ENCODE data around the gene EPS15. TPM values are rescaled to one million over a fixed set of nuclear protein-coding genes. Genes with fewer than 3 reads are reported as not detected.
A peak's percentile ranks its signal among the peaks of the same experiment; 100 is the strongest.
"Not testable (repeated sequence)": the region's sequence is repeated elsewhere in the genome, so short reads cannot be mapped to it uniquely, and the experiment has no call there.

The EPS15 gene
- total and polyA plus RNA-seq, 12 donors = 12.4 to 81.4 (median 63.0) TPM

- Histone ChIP-seq H3K4me3 (no peak overlapping the region), H3K36me3 (no peaks in the 10 kb centered on the region), H3K27me3 (no peaks in the 10 kb centered on the region), H3K27ac (no peak overlapping the region), H3K9me3 (no peaks in the 10 kb centered on the region), H3K4me1 (peaks cover 0 to 57% (median 24%) of the 10 kb centered on the region in 9 donors)
- ATAC-seq (no peak), DNase-seq (no peak)
- TF ChIP-seq CTCF (IDR thresholded peaks at IDR 0.05) = no peak
- intact Hi-C loops (cut with DNase I) = loop anchor here in 2 of 10 donors (5.0 kb wide), 1 partner anchor 201 kb away; no protein-coding TSS in a partner anchor
- 86 to 96% methylated on average over 3 of the region's 3 CpGs for WGBS, 2 donors
Observed at GRCh38 chr1:51566260-51566659, 47.2 kb upstream of the EPS15 start.

GRCh38 chr1:51565009-51565408 is 45.9 kb upstream of the EPS15 start:
- intact Hi-C loops (cut with DNase I) = loop anchor here in 2 of 10 donors (5.0 kb wide), 1 partner anchor 202 kb away; no protein-coding TSS in a partner anchor
- Histone ChIP-seq H3K9me3 (no peaks in the 10 kb centered on the region), H3K4me1 (peaks cover 0 to 60% (median 20%) of the 10 kb centered on the region in 9 donors), H3K4me3 (no peak overlapping the region), H3K36me3 (no peaks in the 10 kb centered on the region), H3K27me3 (no peaks in the 10 kb centered on the region), H3K27ac (no peak overlapping the region)
- WGBS, 2 donors = 83 to 91% methylated on average over 2 of the region's 2 CpGs
- ATAC-seq (no peak), DNase-seq (no peak)
- TF ChIP-seq CTCF (IDR thresholded peaks at IDR 0.05) = no peak

- Histone ChIP-seq H3K4me3 (no peak overlapping the region), H3K27me3 (no peaks in the 10 kb centered on the region), H3K27ac (peak overlapping the region in 1 of 10 donors; percentile 5), H3K36me3 (no peaks in the 10 kb centered on the region), H3K9me3 (no peaks in the 10 kb centered on the region), H3K4me1 (peaks cover 0 to 52% (median 12%) of the 10 kb centered on the region in 9 donors)
- TF ChIP-seq CTCF (IDR thresholded peaks at IDR 0.05) = no peak
- DNase-seq (no peak), ATAC-seq (no peak)
- intact Hi-C loops (cut with DNase I) = no loop called here
Observed at GRCh38 chr1:51564124-51564523, 45.1 kb upstream of the EPS15 start.

GRCh38 chr1:51561702-51562101 is 42.6 kb upstream of the EPS15 start:
- Histone ChIP-seq H3K36me3 (no peaks in the 10 kb centered on the region), H3K27ac (peak overlapping the region in 3 of 10 donors; percentile 3 to 61 (median 19)), H3K4me1 (peaks cover 0 to 35% (median 7%) of the 10 kb centered on the region in 9 donors), H3K27me3 (no peaks in the 10 kb centered on the region), H3K4me3 (no peak overlapping the region), H3K9me3 (no peaks in the 10 kb centered on the region)
- 86 to 87% methylated on average over 1 of the region's 1 CpG for WGBS, 2 donors
- ATAC-seq = peak in 6 of 8 donors; percentile 40 to 82 (median 65)
- TF ChIP-seq CTCF (IDR thresholded peaks at IDR 0.05) = no peak
- intact Hi-C loops (cut with DNase I) = no loop called here
- DNase-seq = no peak

- peaks cover 0 to 35% (median 7%) of the 10 kb centered on the region in 9 donors for H3K4me1 ChIP-seq
- H3K36me3 ChIP-seq; H3K27me3 ChIP-seq; H3K9me3 ChIP-seq; intact Hi-C loops (cut with DNase I); H3K4me3 ChIP-seq: not testable (repeated sequence)
- DNase-seq (peak in 1 of 2 donors; percentile 21), ATAC-seq (peak in 6 of 8 donors; percentile 29 to 68 (median 59))
- WGBS, 2 donors = 66 to 68% methylated on average over 8 of the region's 8 CpGs
- H3K27ac ChIP-seq = peak overlapping the region in 3 of 10 donors; percentile 7 to 61 (median 26)
Observed at GRCh38 chr1:51560895-51561294, 41.8 kb upstream of the EPS15 start.

Data from heart right ventricle (tissue), 16 donors.